Prostate gland (tissue), 2 donors: Measurements from ENCODE around the gene PLXNB2. TPM values are rescaled to one million over a fixed set of nuclear protein-coding genes. Genes with fewer than 3 reads are reported as not detected.

Source experiments
- DNase-seq: peaks from one replicate; pipeline ENCODE4 v3.0.0-alpha.2; 2019; ENCODE audit warnings: low spot score
- H3K27ac ChIP-seq, 2 donors: fragments of 200-600 bp; sonication (generic); 2 replicates each; pipeline ENCODE4 v1.5.1; 2017 to 2019
- H3K27me3 ChIP-seq: fragments of 200-600 bp; sonication (generic); replicated peaks from 2 replicates; pipeline ENCODE4 v1.5.1; 2019; ENCODE audit not compliant: insufficient read depth
- H3K36me3 ChIP-seq, 2 donors: fragments of 200-600 bp; sonication (generic); 1 replicate in 1 of 2; 2 replicates in 1 of 2; pipeline versions ENCODE4 v1.5.1 to v1.8.1; 2017 to 2019
- H3K4me1 ChIP-seq: fragments of 200-600 bp; sonication (generic); replicated peaks from 2 replicates; pipeline ENCODE4 v1.5.1; 2019
- H3K4me3 ChIP-seq, 2 donors: fragments of 200-600 bp; sonication (generic); 2 replicates each; pipeline ENCODE4 v1.5.1; 2017 to 2019
- H3K9me3 ChIP-seq: fragments of 200-600 bp; sonication (generic); 2 replicates; pipeline ENCODE4 v1.5.1; 2017
- POLR2A ChIP-seq: fragments of 450-650 bp; IDR thresholded peaks from one replicate; pipeline ENCODE4 v1.6.1; 2016; ENCODE audit warnings: antibody characterized with exemption, mild to moderate bottlenecking
- POLR2AphosphoS5 ChIP-seq: sonication (generic); formaldehyde crosslinking; IDR thresholded peaks from one replicate; pipeline ENCODE4 v1.6.1; 2017; ENCODE audit warnings: antibody characterized with exemption
- WGBS: methylation state at CpG from one replicate; pipeline ENCODE4 v1.1.5; 2018; 5-methylcytosine and 5-hydroxymethylcytosine counted together
- intact Hi-C: fragments of 100-400 bp; cut with DNase I; formaldehyde crosslinking; loops from one replicate; pipeline ENCODE4 v1.14.2; 2022
- total RNA-seq, 2 donors: library from RNA; depleted of rRNA; stranded (reverse); fragments of >200 nt; gene quantifications; one replicate each; pipeline ENCODE4 v1.1.0, GENCODE V29; 2016
- TF ChIP-seq, protein P1 (sequence below), 4 experiments: fragments of 200-600 bp in 2 of 4; fragments of 450-650 bp in 2 of 4; sonication (generic) in 2 of 4; IDR thresholded peaks; 1 replicate in 3 of 4; 2 replicates in 1 of 4; pipeline ENCODE4 v1.5.1; 2016 to 2019; ENCODE audit warnings: antibody characterized with exemption in 4 of 4, mild to moderate bottlenecking in 2 of 4, moderate library complexity in 2 of 4

PLXNB2 gene
- total RNA-seq, 2 donors from 2014 or later, result 259 to 309 TPM

DNA sequence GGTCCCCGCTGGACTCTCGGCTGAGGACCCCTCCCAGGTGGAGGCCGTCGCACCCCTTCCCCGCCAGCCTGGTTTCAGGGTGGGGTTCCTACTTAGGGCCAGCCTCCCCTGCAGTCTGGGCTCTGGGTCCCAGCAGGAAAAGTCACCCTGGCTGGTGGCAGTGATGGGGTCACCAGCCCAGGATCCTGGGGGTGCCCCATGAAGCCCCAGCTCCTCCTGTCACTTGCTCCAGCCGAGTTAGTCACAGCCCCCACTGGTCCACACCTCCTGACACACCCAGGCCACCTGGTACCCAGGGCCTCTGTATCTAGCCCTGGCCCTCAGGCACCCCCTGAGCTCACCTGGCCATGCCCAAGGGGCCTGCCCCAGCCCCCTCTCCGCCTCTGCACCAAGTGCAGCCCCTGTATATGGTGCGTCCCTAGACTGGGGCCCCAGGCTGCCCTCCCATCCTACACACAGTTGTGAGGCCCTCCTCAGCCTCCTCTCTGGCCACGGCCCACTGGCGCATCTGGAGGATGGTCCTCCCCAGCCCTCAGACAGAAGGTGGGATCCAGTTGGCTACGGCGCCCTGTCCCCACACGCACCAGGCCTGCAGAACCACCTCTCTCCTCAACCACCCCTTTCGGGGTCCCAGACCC is 6.7 kb downstream of the PLXNB2 start:
- TF ChIP-seq POLR2AphosphoS5 (no peak), POLR2A (no peak)
- TF ChIP-seq, protein P1, sequence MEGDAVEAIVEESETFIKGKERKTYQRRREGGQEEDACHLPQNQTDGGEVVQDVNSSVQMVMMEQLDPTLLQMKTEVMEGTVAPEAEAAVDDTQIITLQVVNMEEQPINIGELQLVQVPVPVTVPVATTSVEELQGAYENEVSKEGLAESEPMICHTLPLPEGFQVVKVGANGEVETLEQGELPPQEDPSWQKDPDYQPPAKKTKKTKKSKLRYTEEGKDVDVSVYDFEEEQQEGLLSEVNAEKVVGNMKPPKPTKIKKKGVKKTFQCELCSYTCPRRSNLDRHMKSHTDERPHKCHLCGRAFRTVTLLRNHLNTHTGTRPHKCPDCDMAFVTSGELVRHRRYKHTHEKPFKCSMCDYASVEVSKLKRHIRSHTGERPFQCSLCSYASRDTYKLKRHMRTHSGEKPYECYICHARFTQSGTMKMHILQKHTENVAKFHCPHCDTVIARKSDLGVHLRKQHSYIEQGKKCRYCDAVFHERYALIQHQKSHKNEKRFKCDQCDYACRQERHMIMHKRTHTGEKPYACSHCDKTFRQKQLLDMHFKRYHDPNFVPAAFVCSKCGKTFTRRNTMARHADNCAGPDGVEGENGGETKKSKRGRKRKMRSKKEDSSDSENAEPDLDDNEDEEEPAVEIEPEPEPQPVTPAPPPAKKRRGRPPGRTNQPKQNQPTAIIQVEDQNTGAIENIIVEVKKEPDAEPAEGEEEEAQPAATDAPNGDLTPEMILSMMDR (IDR thresholded peaks at IDR 0.05), result no peak
- intact Hi-C loops, result no loop called here
- Histone ChIP-seq H3K9me3 (no peaks in the 10 kb centered on the region), H3K4me3 (no peak overlapping the region), H3K27ac (peak overlapping the region in 1 of 2 donors; percentile 91), H3K27me3 (no peaks in the 10 kb centered on the region), H3K36me3 (no peaks in the 10 kb centered on the region), H3K4me1 (peaks cover 75% of the 10 kb centered on the region)
- no peak for DNase-seq
- 81% methylated on average over 14 of the region's 14 CpGs for WGBS

DNA sequence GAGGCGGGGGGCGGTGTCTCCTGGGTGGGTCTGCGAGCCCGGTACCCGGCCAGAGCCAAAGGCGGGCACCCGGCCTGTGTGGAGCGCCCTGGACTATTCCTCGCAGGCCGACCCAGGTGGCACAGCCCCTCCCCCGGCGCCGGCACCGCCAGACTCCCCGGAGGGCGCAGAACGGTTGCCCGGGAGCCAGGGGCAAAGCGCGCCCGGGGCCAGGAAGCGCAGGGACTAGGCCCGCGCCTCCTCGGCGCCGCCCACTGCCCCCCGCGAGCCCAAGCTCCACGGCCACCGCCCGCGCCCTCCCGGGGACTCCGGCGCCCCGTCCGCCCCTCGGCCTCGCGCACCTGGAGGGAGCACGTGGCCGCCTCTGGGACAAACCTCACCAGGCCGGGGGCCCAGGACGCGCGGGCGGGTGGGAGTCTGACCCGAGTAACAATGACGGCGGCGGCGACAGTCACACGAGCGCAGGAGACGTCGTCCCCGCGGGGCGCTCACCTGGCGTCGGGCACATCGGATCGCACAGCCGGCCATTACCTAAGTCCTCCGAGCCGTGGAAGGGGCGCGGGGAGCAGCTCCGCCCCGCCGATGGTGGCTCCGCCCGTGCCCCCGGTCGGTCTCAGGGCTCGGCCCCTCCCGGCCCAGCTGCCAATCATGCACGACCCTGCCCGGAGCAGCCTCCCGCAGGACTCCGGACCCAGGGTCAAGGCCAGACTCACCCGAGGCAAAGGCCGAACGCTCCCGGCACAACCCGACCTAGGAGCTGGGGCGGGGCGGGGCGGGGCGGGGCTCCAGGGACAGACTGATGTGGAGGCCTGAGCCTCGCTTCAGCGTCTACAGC is 7.4 kb downstream of the PLXNB2 start:
- Histone ChIP-seq H3K36me3 (no peaks in the 10 kb centered on the region), H3K4me1 (peaks cover 72% of the 10 kb centered on the region), H3K27me3 (no peaks in the 10 kb centered on the region), H3K4me3 (peak overlapping the region; percentile 3 to 16), H3K9me3 (no peaks in the 10 kb centered on the region), H3K27ac (peak overlapping the region; percentile 60)
- WGBS, result 42% methylated on average over 73 of the region's 93 CpGs
- intact Hi-C loops, result no loop called here
- DNase-seq, result no peak
- TF ChIP-seq, protein P1 (IDR thresholded peaks at IDR 0.05), result no peak

GRCh38 chr22:50298937-50299784 is 8.3 kb downstream of the PLXNB2 start:
- DNase-seq, result no peak
- intact Hi-C loops, result no loop called here
- H3K27ac ChIP-seq, result peak overlapping the region; percentile 60
- H3K4me3 ChIP-seq, result peak overlapping the region; percentile 3 to 16
- H3K4me1 ChIP-seq, result peaks cover 70% of the 10 kb centered on the region
- no peaks in the 10 kb centered on the region for H3K27me3 ChIP-seq
- TF ChIP-seq POLR2AphosphoS5 (no peak), POLR2A (no peak)
- TF ChIP-seq, protein P1 (IDR thresholded peaks at IDR 0.05), result no peak
- WGBS, result 43% methylated on average over 52 of the region's 59 CpGs
- no peaks in the 10 kb centered on the region for H3K36me3 ChIP-seq
- no peaks in the 10 kb centered on the region for H3K9me3 ChIP-seq

GRCh38 chr22:50298266-50298637 is 9.2 kb downstream of the PLXNB2 start:
- TF ChIP-seq POLR2AphosphoS5 (no peak), POLR2A (no peak)
- TF ChIP-seq, protein P1 (IDR thresholded peaks at IDR 0.05), result no peak
- peaks cover 70% of the 10 kb centered on the region for H3K4me1 ChIP-seq
- intact Hi-C loops, result no loop called here
- H3K9me3 ChIP-seq, result no peaks in the 10 kb centered on the region
- no peak for DNase-seq
- H3K27ac ChIP-seq, result peak overlapping the region; percentile 30 to 60
- H3K27me3 ChIP-seq, result no peaks in the 10 kb centered on the region
- H3K36me3 ChIP-seq, result no peaks in the 10 kb centered on the region
- WGBS, result 66% methylated on average over 4 of the region's 4 CpGs
- no peak overlapping the region for H3K4me3 ChIP-seq
